WI38 (cell line): ENCODE measurements around the gene PPP6R2.

Experiments
- H3K4me3 ChIP-seq: 2 replicates; pipeline ENCODE4 v1.5.1; 2011; ENCODE audit warnings: low read depth, mild to moderate bottlenecking, control low read depth, low read length
- TF ChIP-seq, protein P1 (sequence below): IDR thresholded peaks from 2 replicates; pipeline ENCODE4 v1.5.1; 2012; ENCODE audit warnings: low read depth, mild to moderate bottlenecking, control low read depth, low read length

Gene PPP6R2

GRCh38 chr22:50479721-50480120 lies 136.6 kb downstream of the PPP6R2 start:
- TF ChIP-seq, protein P1, sequence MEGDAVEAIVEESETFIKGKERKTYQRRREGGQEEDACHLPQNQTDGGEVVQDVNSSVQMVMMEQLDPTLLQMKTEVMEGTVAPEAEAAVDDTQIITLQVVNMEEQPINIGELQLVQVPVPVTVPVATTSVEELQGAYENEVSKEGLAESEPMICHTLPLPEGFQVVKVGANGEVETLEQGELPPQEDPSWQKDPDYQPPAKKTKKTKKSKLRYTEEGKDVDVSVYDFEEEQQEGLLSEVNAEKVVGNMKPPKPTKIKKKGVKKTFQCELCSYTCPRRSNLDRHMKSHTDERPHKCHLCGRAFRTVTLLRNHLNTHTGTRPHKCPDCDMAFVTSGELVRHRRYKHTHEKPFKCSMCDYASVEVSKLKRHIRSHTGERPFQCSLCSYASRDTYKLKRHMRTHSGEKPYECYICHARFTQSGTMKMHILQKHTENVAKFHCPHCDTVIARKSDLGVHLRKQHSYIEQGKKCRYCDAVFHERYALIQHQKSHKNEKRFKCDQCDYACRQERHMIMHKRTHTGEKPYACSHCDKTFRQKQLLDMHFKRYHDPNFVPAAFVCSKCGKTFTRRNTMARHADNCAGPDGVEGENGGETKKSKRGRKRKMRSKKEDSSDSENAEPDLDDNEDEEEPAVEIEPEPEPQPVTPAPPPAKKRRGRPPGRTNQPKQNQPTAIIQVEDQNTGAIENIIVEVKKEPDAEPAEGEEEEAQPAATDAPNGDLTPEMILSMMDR = no peak
- no peak overlapping the region for H3K4me3 ChIP-seq

DNA sequence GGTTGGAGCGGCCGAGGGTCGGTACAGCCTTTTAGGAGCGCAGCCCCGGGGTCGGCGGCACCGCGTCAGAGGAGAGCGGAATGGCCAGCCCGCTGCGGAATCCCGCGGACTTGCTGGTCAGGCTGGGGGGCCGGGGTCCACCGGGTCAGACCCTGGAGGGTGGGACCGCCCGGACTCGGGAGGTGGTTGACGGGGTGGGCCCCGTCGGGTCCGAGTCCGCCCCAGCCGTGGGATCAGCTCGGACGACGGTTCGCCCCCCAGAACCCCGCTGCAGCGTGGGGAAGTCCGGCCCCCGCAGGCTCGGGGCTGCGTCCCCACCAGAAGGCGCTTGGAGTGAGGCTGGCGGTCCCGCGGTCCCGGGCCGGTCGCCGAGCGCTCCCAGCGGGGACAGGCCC lies 137.9 kb downstream of the PPP6R2 start:
- H3K4me3 ChIP-seq = peak overlapping the region; percentile 64
- TF ChIP-seq, protein P1 = no peak

DNA sequence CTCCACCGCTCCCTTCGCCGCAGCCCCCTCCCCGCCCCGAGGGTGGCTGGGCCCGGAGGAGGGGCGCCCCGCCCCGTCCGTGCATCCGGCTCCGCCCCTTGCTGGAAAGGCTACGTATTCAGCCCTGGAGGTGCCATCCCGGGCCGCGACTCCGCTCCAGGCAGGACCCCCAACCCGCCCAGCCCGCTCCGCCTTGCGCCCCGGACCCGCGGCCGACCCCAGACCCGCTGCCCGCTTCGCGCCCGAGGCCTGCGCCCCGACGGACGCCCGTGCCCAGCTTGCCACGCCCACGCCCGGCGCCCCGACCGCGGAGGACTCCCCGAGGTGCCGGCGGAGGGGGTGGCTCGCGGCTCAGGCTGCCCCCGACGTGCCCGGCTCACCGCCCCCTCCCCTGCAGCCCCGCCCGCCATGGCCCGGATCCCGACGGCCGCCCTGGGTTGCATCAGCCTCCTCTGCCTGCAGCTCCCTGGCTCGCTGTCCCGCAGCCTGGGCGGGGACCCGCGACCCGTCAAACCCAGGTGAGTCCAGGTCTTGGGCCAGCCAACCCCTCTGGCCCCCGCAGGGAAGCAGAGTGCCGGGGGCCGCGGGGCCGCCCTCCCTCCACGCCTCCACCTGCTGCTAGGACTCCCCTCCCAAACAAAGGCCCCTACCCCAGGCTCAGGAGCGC lies 138.4 kb downstream of the PPP6R2 start, which contains the start of gene ADM2:
Gene ADM2, plus strand, starts transcription at position 104 of the 667 bp plus-strand sequence. Its CDS starts 305 bp downstream, at position 409.
- peak within 1 kb of the TSS; percentile 64 for H3K4me3 ChIP-seq
- TF ChIP-seq, protein P1 = no peak

GRCh38 chr22:50482107-50483074 lies 139.3 kb downstream of the PPP6R2 start:
- TF ChIP-seq, protein P1 = no peak
- H3K4me3 ChIP-seq = peak overlapping the region; percentile 64

GRCh38 chr22:50483106-50483505 lies 140.0 kb downstream of the PPP6R2 start:
- TF ChIP-seq, protein P1 = no peak
- H3K4me3 ChIP-seq = no peak overlapping the region

GRCh38 chr22:50483556-50483955 lies 140.4 kb downstream of the PPP6R2 start:
- TF ChIP-seq, protein P1 = no peak
- H3K4me3 ChIP-seq = no peak overlapping the region
